NCI-H524 (cell line): ENCODE results near the gene CYP26A1.
A peak's percentile ranks its signal among the peaks of the same experiment; 100 is the strongest.

Experiments
- DNase-seq, 2 experiments: peaks; one replicate each; lab custom pipeline; 2025; lab: John Stamatoyannopoulos, UW

Gene CYP26A1

GRCh38 chr10:93064874-93065660, 8.6 kb upstream of the CYP26A1 start:
- DNase-seq = no peak

- DNase-seq = no peak
These were observed 7.8 kb upstream of the CYP26A1 start for GRCh38 chr10:93065675-93066543.

GRCh38 chr10:93066544-93066913, 7.2 kb upstream of the CYP26A1 start:
- no peak for DNase-seq

GRCh38 chr10:93067443-93068365, 6.0 kb upstream of the CYP26A1 start:
- DNase-seq = no peak

GRCh38 chr10:93068411-93069244, 5.1 kb upstream of the CYP26A1 start:
- DNase-seq = peak in 1 of 2 experiments; percentile 21

- no peak for DNase-seq
These were observed 4.5 kb upstream of the CYP26A1 start for GRCh38 chr10:93069245-93069561.

GRCh38 chr10:93070378-93071176, 3.1 kb upstream of the CYP26A1 start:
- no peak for DNase-seq

- no peak for DNase-seq
These were observed 2.6 kb upstream of the CYP26A1 start for GRCh38 chr10:93071177-93071472.

GRCh38 chr10:93071674-93072224, 1.9 kb upstream of the CYP26A1 start:
- no peak for DNase-seq

- peak in 1 of 2 experiments; percentile 11 for DNase-seq
These were observed 1.4 kb upstream of the CYP26A1 start for GRCh38 chr10:93072225-93072712.

GRCh38 chr10:93072713-93073538, 767 bp upstream of the CYP26A1 start:
- DNase-seq = no peak

- DNase-seq = peak in 1 of 2 experiments; percentile 50
These were observed 479 bp downstream of the CYP26A1 start for GRCh38 chr10:93074147-93074596.

GRCh38 chr10:93074597-93075368, 1.1 kb downstream of the CYP26A1 start:
- DNase-seq = peak in 1 of 2 experiments; percentile 3

- DNase-seq = no peak
These were observed 1.9 kb downstream of the CYP26A1 start for GRCh38 chr10:93075369-93076221.

- DNase-seq = no peak
These were observed 3.2 kb downstream of the CYP26A1 start for GRCh38 chr10:93076871-93077270.

- no peak for DNase-seq
These were observed 4.2 kb downstream of the CYP26A1 start for GRCh38 chr10:93077860-93078337.

- no peak for DNase-seq
These were observed 6.1 kb downstream of the CYP26A1 start for GRCh38 chr10:93079663-93080349.
